Measurements from ENCODE around the gene ENTPD8. TPM values are rescaled to one million over a fixed set of nuclear protein-coding genes. Genes with fewer than 3 reads are reported as not detected.

Gene ENTPD8
- polyA plus RNA-seq, 10 donors = 0.17 to 0.71 (median 0.32) TPM

- DNase-seq = no peak
Observed at GRCh38 chr9:137431416-137431931, 9.7 kb downstream of the ENTPD8 start.

DNA sequence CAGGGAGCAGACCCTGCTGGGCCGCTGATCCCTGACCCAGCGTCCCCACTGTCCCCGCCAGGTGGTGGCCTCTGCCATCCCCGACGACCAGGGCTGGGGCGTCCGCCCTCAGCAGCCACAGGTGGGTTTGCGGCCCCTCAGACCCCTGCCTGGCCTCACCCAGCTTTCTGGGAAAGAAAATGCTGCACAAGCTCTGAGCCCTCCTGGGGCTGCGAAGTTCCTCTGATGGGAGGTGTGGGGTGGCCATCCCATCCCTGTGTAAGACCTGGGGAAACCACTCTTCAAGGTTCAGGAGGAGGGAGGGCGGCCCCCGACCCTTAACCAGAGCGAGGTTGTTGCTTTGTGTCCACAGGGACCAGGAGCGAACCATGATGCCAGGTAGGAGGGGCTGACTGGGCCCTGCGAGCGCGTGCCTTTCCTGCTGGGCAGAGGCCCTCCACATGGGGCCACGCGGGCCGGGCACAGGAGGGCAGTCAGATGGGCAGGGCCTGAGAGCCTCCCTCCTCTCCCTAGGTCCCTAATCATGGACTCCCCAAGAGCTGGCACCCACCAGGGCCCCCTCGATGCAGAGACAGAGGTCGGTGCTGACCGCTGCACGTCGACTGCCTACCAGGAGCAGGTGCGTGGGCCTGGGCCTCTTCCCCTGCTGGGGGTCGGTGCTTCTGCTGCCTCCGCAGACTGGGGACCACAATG is 10.3 kb downstream of the ENTPD8 start:
- DNase-seq = no peak

DNA sequence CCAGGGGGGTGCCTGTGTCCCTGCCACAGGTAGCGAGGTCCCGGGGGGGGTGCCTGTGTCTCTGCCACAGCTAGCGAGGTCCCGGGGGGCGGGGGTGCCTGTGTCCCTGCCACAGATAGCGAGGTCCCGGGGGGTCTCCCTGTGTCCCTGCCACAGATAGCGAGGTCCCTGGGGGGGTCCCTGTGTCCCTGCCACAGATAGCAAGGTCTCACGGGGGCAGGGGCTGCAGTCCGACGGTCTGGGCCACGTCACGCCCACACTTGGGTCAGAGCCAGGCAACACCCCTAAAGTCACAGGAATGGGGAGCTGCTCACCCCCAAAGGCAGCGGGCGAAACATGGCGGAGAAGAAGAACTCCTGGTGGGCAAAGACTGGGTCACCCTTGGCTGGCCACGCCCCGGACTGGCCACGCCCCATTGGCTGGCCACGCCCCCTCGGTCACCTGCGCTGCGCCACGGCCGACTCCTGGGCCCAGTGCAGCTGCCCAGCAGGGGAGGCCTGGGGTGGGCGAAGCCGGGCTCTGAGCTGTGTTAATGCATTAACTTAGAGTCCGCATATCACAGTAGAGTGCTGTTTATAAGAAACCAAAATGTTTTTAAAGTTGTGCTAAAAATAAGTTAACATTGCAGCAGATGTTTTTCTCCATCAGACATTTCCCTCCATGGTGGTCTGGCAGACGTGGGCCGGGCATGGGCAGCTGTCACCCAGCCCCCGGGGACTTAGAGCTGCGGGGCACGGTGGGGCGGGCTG is 11.0 kb downstream of the ENTPD8 start:
- no peak for DNase-seq

GRCh38 chr9:137429546-137429890 is 11.6 kb downstream of the ENTPD8 start:
- no peak for DNase-seq

GRCh38 chr9:137428841-137429545 is 12.2 kb downstream of the ENTPD8 start:
- DNase-seq = no peak

- DNase-seq = no peak
Observed at GRCh38 chr9:137428311-137428630, 12.9 kb downstream of the ENTPD8 start.

DNA sequence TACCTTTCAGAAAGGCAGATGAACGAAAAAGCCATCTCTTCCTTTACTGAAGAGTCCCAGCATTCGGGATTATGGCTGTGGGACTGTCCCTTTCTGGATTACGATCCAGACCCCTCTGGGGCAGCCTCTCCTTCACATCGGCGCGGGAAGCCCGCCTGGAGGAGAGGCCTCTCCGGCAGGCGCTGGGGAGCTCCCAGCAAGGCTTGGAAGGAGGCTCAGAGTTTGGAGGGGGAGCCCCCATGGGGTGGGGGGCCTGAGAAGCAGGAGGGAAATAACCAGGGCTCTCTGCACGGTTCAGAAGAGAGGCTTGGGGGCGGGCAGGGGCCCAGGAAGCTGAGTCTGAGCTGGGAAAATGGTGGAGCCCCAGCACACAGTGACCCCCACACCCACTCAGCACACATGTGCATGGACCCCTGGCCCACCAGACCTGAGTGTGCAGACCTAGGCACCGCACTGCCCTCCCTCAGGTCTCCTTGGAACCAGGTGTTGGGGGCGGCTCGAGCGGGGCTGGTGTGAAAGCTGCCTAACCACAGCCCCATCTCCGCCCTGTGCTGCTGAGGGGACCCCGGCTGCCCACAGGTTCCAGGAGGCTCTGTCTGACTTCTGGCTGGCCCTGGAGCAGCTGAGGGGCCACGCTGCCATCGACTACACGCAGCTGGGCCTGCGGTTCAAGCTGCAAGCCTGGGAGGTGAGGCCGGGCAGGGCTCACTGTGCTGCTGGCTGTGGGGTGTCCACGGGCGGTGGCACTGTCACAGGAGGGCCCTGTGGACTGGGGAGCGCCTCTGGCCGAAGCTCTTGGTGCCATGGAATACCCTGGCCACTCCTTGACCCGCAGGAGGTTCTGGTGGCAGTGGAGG is 13.5 kb downstream of the ENTPD8 start:
- no peak for DNase-seq

GRCh38 chr9:137426018-137426681 is 15.0 kb downstream of the ENTPD8 start:
- DNase-seq = no peak

GRCh38 chr9:137423514-137424291 is 17.5 kb downstream of the ENTPD8 start:
- no peak for DNase-seq

- peak; percentile 90 to 92 (median 91) for DNase-seq
Observed at GRCh38 chr9:137422604-137423513, 18.3 kb downstream of the ENTPD8 start, which contains the start of the genes EXD3 and NOXA1. EXD3 (minus strand) TSS chr9:137423162; CDS start chr9:137395357, 27,805 bp downstream. NOXA1 (plus strand) TSS chr9:137423393; CDS start chr9:137423530, 137 bp downstream.

DNA sequence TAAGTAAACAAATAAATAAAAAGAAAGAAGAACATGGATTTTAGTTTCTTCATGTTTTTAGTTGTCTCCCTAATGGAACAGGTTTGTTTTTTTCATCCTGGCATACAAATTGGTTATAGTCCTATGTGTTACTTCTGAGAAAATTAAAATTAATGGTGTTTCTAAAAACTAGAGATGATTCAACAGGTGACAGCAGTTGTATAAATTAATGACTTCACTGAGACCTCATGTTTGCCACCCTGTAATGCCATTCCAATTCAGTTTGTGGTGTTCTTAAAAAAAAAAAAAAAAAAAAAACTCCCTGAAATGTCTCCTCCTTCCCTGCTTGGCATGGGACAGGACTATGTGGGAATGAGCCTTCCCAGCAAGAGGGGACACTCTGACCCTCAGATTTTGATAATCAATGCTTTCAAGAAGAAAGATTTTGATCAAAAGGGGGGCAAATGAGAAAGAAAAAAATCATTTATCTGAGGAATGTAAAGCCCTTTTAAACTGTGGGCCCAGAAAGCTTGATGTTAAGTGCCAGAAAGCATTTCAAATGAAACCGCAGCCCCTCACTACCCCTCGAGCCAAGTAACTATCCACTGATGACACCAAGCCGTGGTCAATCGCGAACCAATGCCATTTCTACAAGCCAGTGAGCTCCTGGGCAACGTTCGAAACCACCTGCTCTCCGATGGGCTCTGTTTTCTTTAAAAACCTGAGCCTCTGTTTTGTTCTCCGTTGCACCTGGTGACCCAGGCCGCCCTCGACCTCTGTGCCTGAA is 19.1 kb downstream of the ENTPD8 start:
- no peak for DNase-seq

DNA sequence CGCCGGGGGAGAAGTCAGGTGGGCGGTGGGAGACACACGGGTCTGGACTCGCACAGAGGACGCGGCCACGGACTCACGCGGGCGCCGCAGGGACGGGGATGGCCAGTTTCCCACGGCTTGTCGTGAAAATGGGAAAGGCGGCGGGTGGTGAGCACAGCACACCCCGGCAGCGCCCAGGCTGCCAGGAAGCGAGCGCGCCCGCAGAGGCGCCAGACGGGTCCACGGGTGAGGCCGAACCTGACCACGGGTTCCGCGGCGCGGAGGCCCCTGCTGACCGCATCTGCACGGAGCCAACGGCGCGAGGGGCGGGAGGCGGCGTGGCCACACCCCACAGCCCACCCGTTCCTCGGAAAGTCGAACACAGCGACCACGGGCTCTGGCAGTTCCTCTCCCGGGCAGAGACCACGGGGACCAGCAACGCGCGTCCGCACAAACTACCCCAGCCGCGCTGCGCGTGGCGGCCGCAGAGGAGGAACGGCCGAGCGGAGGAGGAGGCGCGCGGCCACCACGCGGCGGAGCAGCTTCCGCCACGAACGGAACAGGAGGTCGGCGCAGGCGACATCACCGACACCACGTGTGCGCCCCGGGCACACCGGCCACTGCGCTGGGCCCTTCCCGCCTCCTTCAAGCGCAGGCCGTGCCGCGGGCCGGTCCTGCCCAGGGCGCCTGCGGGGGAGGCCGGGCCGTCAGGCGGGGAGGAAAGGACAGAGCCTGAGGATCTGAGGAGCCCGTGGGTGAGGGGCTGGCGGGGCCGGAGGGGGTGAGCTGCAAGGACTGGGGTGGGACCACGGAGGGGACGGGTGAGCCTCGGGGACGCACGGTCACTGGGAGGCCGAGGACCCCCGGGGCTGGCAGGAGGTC is 23.8 kb downstream of the ENTPD8 start:
- peak in 1 of 3 donors; percentile 35 for DNase-seq

DNA sequence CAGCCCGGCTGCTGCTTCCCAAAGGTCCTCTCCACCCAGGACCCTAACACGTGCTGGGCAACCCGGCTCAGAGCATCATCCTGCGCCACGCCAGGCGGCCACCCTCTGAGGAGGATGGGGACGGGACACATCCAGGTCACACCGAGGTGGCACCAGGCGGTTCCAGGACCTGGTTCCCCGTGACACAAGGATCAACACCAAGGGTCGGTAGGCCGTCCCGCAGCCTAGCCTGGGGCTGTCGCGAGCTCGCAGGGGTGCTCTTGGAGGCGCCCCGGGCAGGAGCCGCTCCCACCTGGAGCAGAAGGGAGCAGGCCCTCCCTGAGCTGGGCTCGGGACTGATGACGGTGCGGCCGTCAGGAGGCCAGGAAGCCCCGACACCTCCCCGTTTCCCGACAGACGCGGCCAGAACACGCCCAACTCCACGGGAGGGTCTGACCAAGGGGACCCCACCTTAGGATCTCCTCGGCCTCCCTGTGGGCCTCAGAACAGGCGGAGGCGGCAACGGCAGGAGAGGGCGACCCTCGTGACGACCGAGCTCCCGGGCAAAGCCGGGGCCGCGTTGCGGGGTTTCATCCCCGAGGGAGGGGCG is 24.5 kb downstream of the ENTPD8 start:
- DNase-seq = no peak

DNA sequence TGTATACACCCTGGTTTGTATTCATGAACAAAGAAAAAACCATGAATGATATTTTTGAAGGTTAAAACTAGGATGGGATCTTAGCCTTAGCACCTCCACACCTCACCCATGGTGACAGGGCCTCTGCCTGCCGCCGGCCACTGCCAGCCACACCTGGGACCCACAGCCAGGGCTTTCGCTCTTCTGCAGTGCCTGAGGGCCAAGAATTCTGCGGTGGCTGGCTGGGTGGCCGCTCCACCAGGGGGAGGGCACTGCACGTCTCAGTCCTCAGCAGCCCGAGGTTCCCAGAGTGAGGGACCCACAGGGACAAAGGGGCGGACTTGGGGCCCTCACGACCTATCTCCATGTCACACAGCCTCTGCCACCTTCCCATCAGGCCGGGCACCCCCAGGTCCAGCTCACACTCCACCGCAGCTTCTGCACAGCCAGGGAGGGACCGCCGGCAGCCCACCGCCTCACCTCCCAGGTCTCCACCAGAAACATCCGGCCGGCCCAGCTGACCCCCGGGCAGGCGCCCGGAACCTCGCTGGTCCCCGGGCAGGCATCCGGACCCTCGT is 25.1 kb downstream of the ENTPD8 start:
- no peak for DNase-seq

DNA sequence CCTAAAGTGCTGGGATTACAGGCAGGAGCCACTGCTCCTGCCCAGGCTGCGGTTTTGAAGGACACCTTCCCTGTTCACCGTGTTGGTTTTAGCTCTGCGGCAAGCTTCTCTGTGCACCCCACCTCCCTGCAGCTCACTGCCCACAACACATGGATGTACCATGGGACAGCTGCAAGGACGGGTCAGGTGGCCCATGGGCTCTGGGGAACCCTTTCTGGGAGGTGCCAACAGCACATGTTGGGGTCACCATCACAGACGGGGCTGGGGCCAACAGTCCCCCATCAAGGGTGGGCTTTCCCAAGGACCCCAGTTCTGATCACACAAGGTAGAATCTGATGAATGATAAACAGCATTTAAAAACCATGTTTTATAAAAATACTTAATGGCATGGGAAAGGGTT is 25.7 kb downstream of the ENTPD8 start:
- DNase-seq = no peak

- DNase-seq = no peak
Observed at GRCh38 chr9:137412431-137412830, 28.7 kb downstream of the ENTPD8 start.

All from muscle of back (tissue), 11 donors.